Urothelium cell line (cell line): ENCODE measurements around the gene MIP.
"Not testable (repeated sequence)": the region's sequence is repeated elsewhere in the genome, so short reads cannot be mapped to it uniquely, and the experiment has no call there.

Source experiments
- DNase-seq: peaks from one replicate; pipeline ENCODE4 v3.0.0; 2011; ENCODE audit warnings: low spot score, mixed read lengths
- FAIRE-seq: peaks from 2 replicates; lab custom pipeline; 2011; peaks lifted over from hg19 to GRCh38; lab: Jason Lieb, UNC

Gene MIP

GRCh38 chr12:56411781-56412639 lies 42.4 kb downstream of the MIP start:
- no peak for DNase-seq

GRCh38 chr12:56410768-56411167 lies 43.7 kb downstream of the MIP start:
- no peak for DNase-seq
- no peak for FAIRE-seq

More at GRCh38 chr12:56411781-56412639, 42.4 kb downstream of the MIP start:
- no peak for FAIRE-seq

- FAIRE-seq (no peak), DNase-seq (no peak)
Observed at GRCh38 chr12:56408799-56409417, 45.5 kb downstream of the MIP start.

GRCh38 chr12:56404227-56404626 lies 50.2 kb downstream of the MIP start:
- FAIRE-seq, DNase-seq: not testable (repeated sequence)

- DNase-seq, FAIRE-seq: not testable (repeated sequence)
Observed at GRCh38 chr12:56401612-56402011, 52.8 kb downstream of the MIP start.

GRCh38 chr12:56401125-56401524 lies 53.3 kb downstream of the MIP start:
- not testable (repeated sequence) for DNase-seq, FAIRE-seq
